UCSD-AML1 (cell line): ENCODE measurements around the gene CDH6.

ENCODE experiments used
- DNase-seq: peaks from one replicate; lab custom pipeline; 2025; ENCODE audit not compliant: unreplicated experiment; lab: John Stamatoyannopoulos, UW

The CDH6 gene

GRCh38 chr5:31193591-31194467, at the start of gene CDH6:
CDH6 (plus strand) TSS chr5:31193686; CDS start chr5:31267474, 73,788 bp downstream.
- no peak for DNase-seq

GRCh38 chr5:31144364-31144763, 49.1 kb upstream of the CDH6 start:
- DNase-seq = no peak

GRCh38 chr5:31148959-31149475, 44.5 kb upstream of the CDH6 start:
- no peak for DNase-seq

- no peak for DNase-seq
Measured at GRCh38 chr5:31153521-31153920, 40.0 kb upstream of the CDH6 start.

- DNase-seq = no peak
Measured at GRCh38 chr5:31156631-31157160, 36.8 kb upstream of the CDH6 start.

- DNase-seq = no peak
Measured at GRCh38 chr5:31157720-31158119, 35.8 kb upstream of the CDH6 start.

- no peak for DNase-seq
Measured at GRCh38 chr5:31158686-31159085, 34.8 kb upstream of the CDH6 start.

- DNase-seq = no peak
Measured at GRCh38 chr5:31161781-31162181, 31.7 kb upstream of the CDH6 start.

GRCh38 chr5:31165729-31166128, 27.8 kb upstream of the CDH6 start:
- DNase-seq = no peak

GRCh38 chr5:31169379-31169778, 24.1 kb upstream of the CDH6 start:
- no peak for DNase-seq

GRCh38 chr5:31172881-31173280, 20.6 kb upstream of the CDH6 start:
- no peak for DNase-seq

- no peak for DNase-seq
Measured at GRCh38 chr5:31173614-31174013, 19.9 kb upstream of the CDH6 start.

GRCh38 chr5:31181376-31181987, 12.0 kb upstream of the CDH6 start:
- no peak for DNase-seq

- no peak for DNase-seq
Measured at GRCh38 chr5:31182136-31182535, 11.3 kb upstream of the CDH6 start.

- DNase-seq = no peak
Measured at GRCh38 chr5:31185951-31186350, 7.5 kb upstream of the CDH6 start.

GRCh38 chr5:31186672-31187267, 6.7 kb upstream of the CDH6 start:
- DNase-seq = no peak

GRCh38 chr5:31187591-31187990, 5.9 kb upstream of the CDH6 start:
- DNase-seq = no peak

GRCh38 chr5:31192442-31192841, 1.0 kb upstream of the CDH6 start:
- DNase-seq = no peak

GRCh38 chr5:31193116-31193515, 370 bp upstream of the CDH6 start:
- DNase-seq = no peak

GRCh38 chr5:31194468-31194813, 955 bp downstream of the CDH6 start:
- DNase-seq = no peak

- DNase-seq = no peak
Measured at GRCh38 chr5:31194892-31195555, 1.5 kb downstream of the CDH6 start.
